Right forelimb (tissue), 1 donor: ENCODE results near the gene STATH.
"Not testable (repeated sequence)": the region's sequence is repeated elsewhere in the genome, so short reads cannot be mapped to it uniquely, and the experiment has no call there.

ENCODE experiments used
- DNase-seq: peaks from one replicate; pipeline ENCODE4 v3.0.0-alpha.2; 2018

The STATH gene, protein sequence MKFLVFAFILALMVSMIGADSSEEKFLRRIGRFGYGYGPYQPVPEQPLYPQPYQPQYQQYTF

DNA sequence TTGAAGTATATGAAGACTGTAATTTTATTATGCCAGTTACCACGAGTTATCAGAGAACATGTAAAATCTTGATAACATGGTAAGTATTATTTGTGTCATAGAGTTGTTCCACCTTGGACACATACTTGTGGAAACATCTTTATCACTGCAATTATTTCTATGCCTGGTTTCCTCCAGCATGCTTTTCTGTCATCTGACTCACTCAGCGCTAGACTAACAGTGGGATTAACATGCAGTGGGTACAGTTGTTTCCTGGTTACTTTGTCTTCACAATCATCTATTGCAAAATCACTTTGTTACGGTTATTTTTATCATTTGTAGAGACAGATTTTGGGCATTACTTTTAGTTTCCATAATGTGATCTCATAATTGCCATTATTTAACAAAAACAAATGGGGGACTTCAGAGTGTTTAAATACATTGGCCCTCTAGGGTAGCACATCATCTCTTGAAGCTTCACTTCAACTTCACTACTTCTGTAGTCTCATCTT, at the start of gene STATH:
STATH (plus strand) TSS at position 441 of the 491 bp plus-strand sequence. CDS start 2,472 bp downstream, outside the sequence.
- DNase-seq = no peak

DNA sequence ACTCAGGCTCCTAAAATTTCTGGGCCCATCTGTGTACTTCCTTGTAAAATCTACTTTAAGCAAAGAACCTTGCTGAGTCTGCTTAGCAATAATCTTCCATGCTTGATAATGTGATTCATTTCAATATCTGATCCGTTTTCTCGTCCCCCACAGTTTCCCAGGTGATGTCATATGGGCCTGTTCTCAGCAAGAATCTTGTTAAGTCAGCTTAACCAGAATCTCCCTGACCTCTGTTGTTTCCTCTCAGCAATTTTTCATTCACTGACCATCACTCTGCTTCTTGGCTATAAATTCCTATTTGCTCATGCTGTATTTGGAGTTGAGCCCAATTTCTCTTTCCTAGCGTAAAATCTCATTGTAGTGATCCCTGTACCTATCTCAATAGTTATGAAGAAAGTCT, 44.2 kb upstream of the STATH start:
- no peak for DNase-seq

DNA sequence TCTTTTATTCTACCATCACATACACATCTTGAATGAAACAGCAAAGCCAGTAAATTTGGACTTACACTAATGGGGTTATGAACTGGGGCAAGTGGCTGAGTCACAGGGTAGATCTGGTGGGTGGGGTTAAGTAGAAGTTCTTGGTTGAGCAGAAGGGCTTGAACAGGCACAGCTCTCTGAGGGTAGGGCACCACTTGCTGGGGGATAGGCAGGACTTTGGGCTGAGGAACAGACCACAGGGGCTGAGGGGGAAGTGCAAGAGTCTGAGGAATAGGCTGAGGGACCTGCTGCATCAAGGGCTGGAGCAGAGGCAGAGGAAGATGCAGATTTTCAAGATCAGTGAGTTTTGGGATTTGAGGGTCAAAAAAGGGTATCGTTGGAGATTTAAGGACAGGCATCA, 38.6 kb upstream of the STATH start:
- DNase-seq = no peak

DNA sequence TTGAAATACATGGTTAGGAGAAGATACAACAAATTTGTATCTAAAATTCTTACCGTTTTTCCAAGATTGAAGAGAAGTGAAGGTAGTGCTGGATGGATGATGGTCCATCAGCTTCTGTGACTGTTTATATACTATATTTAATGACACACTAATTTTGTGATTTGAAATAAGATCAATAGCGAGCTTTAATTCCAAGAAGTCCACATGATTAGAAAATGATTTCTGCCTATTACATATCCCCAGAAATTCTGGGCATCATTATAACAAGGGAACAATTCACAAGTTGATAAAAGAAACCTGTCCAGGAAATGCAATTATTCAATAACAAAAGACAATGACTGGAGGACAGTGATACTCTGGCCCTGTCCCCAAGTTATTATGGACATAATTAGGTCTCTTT, 30.1 kb upstream of the STATH start, which contains the start of gene CSN2:
CSN2 (minus strand) TSS at position 101 of the 400 bp plus-strand sequence. CDS start 4,733 bp downstream, outside the sequence.
- DNase-seq = no peak

DNA sequence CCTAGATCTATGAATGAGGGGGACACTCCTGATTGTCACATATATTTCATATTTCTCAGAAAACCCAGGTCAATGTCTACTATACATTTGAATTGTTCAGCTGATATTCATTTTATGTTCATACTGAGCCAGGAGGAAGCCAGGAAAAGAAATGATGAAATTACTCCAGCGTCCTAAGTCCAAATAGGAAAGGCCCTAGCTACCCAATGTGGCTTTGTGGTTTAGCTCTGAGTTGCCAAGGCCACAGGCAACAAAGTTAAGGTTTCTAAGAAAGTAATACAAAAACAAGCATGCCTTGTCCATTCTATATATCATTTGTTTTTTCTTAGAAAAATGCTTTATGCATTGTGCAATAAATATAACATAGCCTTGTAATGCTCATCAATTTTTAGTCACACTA, 25.7 kb upstream of the STATH start:
- no peak for DNase-seq

DNA sequence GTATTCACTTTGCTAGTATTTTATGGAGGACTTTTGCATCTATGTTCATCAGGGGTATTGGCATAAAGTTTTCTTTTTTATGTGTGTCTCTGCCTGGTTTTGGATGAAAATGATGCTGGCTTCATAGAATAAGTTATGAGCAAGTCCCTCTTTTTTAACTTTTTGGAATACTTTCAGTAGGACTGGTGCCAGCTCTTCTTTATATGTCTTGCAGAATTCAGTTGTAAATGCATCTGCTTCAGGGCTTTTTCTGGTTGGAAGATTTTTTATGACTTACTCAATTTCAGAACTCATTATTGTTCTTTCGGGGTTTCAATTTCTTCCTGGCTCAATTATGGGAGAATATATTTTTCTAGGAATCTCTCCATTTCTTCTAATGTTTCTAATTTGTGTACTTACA, 21.1 kb upstream of the STATH start:
- DNase-seq = no peak

DNA sequence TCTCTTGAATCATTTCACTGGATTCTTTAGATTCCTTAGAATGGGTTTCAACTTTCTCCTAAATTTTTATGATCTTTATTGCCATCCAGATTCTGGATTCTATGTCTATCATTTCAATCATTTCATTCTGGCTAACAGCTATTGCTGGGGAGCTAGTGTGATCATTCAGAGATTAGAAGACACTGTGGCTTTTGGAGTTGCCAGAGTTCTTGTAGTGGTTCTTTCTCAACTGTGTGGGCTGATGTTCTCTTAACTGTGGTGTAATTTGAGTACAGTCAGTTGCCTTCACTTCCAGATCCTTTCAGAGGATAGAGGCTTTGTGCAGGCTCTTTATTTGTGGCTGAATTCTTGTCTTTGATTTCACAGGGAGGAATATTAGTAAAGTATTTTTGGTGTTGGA, 18.2 kb upstream of the STATH start:
- no peak for DNase-seq

DNA sequence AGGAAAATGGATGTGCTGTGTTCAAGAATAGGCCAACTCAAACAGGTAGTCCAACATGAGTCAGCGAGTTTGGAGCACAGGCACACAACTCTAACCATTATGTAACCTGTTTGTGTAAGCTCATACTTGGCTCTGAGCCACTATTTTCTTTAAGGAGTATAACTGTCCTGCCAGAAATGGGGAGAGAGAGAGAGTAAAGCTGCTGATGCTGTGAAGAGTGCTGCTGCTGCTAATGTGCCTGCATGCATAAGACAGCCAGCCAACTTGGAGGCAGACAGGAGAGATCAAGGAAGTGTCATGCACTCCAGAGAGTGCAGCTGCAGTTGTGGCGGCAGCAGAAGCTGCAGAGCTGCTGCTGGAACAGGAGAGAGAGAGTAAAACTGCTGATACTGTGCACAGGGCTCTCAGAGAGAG, 11.7 kb upstream of the STATH start:
- DNase-seq = no peak

DNA sequence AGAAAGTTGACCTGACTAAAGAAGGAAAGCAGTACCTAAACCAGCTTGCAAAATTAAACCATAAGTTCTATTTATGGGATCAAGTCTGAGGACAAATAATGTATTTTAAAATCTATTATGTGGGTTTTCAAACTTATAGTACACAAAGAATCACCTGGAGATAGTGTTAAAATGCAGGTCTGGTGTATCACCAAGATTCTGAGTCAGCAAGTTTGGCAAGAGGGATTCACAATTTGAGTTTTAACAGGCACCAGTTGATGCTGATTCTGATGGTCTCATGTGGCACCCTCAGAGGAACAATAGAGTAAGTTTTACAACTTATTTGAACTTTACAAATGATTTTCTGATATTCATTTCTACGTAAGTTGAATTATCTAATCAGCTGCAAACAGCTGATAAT, 9.1 kb upstream of the STATH start:
- no peak for DNase-seq

DNA sequence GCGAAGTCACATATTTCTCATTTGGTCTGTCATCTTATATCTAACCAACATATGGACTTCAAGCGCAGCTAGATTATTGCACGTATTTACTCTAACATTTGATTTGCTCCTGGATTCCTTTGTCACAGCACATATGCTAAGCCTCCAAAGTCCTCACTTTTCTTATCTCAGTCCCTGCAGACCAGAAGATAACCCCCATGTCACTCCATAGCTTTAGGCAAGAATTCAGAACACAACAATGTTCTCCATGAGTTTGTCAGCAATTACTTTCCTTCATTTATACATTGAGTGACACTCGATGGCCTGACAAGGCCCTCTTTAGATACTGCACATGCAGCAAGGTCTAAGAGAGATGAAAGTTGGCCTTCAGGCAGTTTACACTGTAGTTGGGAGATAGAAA, 4.8 kb upstream of the STATH start:
- no peak for DNase-seq

DNA sequence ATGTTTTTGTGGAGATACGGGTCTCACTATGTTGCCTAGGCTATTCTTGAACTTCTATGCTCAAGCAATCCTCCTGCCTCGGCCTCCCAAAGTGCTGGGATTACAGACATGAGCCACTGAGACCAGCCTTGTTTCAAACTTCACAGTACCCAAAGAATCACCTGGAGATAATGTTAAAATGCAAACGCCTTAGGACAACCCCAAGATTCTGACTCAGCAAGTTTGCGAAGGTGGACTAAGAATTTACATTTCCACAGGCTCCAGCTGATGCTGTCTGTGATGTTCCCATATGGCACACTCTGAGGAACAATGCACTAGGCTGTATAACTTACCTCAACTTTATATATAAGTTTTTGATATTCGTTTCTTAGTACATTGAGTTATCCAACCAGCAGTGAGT, 984 bp upstream of the STATH start:
- DNase-seq = no peak

DNA sequence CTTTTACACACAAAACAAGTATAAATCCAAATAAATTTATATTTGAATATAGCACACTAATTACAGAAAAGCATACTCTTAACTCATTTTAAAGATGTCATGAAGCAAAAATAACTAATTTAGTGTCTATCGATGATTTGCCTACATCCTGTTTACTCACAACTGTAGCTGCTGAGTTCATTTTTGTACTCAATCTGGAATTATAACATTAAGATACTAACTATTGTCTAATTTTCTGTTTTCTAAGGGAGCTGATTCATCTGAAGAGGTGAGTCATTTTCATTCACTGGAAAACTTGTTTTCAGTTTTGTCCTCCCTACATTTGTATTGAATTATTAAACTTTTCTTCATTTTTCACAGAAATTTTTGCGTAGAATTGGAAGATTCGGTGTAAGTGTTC, 3.7 kb downstream of the STATH start:
- DNase-seq = no peak

DNA sequence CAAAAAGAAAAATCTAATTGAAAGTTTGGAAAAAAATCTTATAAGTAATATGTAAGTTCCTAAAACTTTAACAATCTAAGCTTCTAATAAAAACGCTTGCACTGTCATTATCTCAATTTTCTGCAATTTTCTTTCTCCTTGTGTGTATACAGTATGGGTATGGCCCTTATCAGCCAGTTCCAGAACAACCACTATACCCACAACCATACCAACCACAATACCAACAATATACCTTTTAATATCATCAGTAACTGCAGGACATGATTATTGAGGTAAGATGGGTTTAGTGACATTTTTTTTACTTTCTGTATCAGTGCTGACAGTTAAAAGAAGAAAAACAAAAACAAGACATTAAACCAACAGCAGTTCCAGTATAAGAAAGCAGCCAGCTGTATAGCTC, 4.9 kb downstream of the STATH start:
- DNase-seq = no peak

DNA sequence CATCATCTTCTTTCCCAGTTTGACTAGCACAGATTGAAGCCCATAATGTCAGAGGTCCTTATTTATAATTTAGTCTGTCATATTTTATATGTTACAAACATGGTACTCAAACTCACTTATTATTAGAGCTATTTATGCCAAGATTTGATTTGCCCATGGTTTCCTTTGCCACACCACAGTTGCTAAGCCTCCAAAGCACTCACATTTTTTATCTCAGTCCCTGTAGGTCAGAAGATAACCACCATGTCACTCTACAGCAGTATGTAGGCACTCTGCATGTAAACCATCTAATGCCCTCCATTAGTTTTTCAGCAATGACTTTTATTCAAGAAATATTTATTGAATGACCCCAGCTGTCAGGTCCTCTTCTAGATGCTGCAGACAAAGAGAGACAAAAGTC, 6.7 kb downstream of the STATH start:
- no peak for DNase-seq

DNA sequence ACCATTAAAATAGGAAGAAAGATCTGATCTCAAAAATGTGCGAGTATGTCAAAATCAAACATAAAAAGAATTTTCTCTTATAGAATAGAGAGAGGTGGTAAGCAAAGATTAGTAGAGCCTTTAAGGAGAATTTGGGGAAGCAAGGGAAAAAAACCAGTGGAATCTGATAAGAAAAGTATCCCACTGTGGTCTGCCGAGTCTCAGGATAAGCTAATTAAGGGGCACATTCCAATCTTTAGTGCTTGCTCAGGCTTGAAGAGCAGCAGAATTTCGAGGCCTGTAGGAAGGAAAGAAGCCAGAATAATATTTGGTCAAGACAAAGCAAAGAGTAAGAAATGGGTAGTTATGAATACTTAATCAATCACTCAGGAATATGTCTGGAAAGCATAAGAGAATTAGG, 13.0 kb downstream of the STATH start:
- no peak for DNase-seq

DNA sequence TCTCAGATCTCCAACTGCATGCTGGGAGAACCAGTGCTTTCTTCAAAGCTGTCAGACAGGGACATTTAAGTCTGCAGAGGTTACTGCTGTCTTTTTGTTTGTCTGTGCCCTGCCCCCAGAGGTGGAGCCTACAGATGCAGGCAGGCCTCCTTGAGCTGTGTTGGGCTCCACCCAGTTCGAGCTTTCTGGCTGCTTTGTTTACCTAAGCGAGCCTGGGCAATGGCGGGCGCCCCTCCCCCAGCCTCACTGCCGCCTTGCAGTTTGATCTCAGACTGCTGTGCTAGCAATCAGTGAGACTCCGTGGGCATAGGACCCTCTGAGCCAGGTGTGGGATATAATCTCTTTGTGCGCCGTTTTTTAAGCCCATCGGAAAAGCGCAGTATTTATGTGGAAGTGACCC, 23.2 kb downstream of the STATH start:
- DNase-seq = not testable (repeated sequence)

DNA sequence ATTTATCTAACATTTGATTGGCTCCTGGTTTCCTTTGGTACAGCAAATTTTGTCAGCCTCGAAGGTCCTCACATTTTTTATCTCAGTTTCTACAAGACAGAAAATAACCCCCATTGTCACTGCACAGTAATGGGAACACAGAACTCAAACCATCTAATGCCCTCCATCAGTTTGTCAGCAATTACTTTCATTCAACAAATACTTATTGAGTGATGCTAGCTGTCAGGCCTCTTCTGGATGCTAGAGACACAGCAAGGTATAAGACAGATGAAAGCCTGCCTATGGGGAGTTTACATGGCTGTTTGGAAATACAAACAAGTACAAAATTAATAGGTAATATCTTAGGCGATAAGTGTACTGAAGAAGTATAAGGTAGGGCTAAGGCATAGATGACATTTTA, 27.5 kb downstream of the STATH start:
- no peak for DNase-seq

DNA sequence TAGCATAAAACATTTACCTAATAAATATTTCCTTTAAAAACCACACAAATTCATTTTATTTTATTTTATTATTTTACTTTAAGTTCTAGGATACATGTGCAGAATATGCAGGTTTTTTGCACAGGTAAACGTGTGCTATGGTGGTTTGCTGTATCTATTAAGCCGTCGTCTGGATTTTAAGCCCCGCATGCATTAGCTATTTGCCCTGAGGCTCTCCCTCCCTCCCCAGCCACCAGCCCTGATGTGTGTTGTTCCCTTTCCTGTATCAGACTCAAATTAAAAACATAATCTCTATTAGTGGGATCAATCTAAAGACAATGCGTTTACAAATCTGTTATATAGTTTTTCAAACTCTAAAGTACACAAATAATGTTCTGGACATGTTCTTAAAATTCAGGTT, 31.2 kb downstream of the STATH start:
- no peak for DNase-seq

DNA sequence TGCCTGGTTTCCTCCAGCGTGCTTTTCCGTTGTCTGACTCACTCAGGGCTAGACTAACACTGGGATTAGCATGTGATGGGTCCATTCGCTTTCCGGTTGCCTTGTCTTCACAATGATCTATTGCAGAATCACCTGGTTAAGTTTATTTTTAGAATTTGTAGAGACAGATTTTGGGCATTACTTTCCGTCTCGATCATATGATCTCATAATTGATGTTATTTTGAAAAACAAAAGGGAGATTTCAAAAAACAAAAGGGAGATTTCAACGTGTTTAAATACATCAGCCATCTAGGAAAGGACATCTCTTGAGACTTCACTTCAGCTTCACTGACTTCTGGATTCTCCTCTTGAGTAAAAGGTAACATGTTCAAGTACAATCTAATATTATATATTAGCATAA, 32.4 kb downstream of the STATH start, which contains the start of gene HTN3:
HTN3 (plus strand) TSS at position 301 of the 400 bp plus-strand sequence. CDS start 2,282 bp downstream, outside the sequence.
- DNase-seq = not testable (repeated sequence)

DNA sequence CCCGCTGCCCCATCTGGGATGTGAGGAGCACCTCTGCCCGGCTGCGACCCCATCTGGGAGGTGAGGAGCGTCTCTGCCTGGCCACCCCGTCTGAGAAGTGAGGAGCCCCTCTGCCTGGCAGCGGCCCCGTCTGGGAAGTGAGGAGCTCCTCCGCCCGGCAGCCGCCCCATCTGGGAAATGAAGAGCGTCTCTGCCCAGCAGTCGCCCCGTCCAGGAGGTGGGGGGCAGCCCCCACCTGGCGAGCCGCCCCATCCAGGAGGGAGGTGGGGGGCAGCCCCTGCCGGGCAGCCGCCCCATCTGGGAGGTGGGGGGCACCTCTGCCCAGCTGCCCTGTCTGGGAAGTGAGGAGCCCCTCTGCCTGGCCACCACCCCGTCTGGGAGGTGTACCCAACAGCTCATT, 41.8 kb downstream of the STATH start:
- DNase-seq = not testable (repeated sequence)

DNA sequence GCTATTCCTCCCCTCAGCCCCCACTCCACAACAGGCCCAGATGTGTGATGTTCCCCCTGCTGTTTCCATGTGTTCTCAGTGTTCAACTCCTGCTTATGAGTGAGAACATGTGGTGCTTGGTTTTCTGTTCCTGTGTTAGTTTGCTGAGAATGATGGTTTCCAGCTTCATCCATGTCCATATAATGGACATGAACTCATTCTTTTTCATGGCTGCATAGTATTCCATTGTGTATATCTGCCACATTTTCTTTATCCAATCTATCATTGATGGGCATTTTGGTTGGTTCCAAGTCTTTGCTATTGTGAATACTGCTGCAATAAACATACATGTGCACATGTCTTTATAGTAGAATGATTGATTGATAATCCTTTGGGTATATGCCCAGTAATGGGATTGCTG, 44.2 kb downstream of the STATH start:
- not testable (repeated sequence) for DNase-seq

DNA sequence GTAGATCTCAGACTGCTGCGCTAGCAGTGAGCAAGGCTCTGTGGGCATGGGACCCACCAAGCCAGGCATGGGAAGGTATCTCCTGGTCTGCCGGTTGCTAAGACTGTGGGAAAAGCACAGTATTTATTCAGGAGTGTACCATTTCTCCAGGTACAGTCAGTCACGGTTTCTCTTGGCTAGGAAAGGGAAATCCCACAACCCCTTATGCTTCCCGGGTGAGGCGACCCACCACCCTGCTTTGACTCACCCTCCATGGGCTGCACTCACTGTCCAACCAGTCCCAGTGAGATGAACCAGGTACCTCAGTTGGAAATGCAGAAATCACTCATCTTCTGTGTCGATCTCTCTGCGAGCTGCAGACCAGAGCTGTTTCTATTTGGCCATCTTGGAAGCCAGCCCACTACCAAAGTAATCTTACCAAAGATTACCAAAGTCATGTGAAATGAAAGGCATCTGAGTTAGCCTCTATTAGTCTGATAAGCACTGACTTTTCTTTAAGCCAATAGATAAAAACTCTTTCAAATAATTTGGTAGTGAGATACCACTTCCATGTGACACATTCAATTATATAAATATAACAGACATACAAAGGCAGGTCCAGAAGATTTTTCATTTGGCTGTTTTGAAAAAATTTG, 46.0 kb downstream of the STATH start:
- DNase-seq = no peak

DNA sequence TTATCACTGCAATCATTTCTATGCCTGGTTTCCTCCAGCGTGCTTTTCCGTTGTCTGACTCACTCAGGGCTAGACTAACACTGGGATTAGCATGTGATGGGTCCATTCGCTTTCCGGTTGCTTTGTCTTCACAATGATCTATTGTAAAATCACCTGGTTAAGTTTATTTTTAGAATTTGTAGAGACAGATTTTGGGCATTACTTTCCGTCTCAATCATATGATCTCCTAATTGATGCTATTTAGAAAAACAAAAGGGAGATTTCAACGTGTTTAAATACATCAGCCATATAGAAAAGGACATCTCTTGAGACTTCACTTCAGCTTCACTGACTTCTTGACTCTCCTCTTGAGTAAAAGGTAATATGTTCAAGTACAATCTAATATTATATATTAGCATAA, 54.4 kb downstream of the STATH start, which contains the start of gene HTN1:
HTN1 (plus strand) TSS at position 301 of the 400 bp plus-strand sequence. CDS start 2,639 bp downstream, outside the sequence.
- DNase-seq = not testable (repeated sequence)
